ENCODE data around the gene C2CD4C.

DNA sequence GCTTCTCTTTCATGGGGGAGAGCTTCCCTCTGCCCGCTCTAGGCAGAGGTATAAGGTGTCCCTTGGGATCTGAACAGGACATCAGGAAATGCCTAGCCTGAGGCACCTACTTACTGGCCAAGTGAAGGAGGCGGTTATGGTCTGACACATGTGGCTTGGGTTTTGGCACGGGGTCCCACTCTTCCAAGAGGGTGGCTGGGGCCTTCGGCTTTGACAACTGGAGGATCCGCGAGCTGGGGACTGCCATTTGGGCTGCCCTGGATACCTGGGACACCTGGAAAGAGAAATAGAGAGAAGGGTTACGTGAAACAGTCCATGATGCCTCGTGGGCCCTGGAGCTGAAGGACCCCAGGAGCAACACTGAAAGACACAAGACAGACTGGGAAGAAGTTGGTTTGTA, 42.0 kb downstream of the C2CD4C start:
- TF ChIP-seq SMC3 (IDR thresholded peaks at IDR 0.05; ENCODE audit: borderline replicate concordance, low read length): no peak
- TF ChIP-seq CHD4 (IDR thresholded peaks at IDR 0.05): no peak
- TF ChIP-seq CREB1 (IDR thresholded peaks at IDR 0.05; ENCODE audit: low read depth): no peak
- TF ChIP-seq, protein P1, sequence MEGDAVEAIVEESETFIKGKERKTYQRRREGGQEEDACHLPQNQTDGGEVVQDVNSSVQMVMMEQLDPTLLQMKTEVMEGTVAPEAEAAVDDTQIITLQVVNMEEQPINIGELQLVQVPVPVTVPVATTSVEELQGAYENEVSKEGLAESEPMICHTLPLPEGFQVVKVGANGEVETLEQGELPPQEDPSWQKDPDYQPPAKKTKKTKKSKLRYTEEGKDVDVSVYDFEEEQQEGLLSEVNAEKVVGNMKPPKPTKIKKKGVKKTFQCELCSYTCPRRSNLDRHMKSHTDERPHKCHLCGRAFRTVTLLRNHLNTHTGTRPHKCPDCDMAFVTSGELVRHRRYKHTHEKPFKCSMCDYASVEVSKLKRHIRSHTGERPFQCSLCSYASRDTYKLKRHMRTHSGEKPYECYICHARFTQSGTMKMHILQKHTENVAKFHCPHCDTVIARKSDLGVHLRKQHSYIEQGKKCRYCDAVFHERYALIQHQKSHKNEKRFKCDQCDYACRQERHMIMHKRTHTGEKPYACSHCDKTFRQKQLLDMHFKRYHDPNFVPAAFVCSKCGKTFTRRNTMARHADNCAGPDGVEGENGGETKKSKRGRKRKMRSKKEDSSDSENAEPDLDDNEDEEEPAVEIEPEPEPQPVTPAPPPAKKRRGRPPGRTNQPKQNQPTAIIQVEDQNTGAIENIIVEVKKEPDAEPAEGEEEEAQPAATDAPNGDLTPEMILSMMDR (IDR thresholded peaks at IDR 0.05 in 2 of 3, conservative IDR thresholded peaks at IDR 0.05 in 1 of 3; ENCODE audit: control insufficient read depth in 2 of 3, extremely low read depth in 1 of 3, insufficient read depth in 1 of 3, low read depth in 3 of 3, low read length in 3 of 3): no peak
- TF ChIP-seq, protein P2, sequence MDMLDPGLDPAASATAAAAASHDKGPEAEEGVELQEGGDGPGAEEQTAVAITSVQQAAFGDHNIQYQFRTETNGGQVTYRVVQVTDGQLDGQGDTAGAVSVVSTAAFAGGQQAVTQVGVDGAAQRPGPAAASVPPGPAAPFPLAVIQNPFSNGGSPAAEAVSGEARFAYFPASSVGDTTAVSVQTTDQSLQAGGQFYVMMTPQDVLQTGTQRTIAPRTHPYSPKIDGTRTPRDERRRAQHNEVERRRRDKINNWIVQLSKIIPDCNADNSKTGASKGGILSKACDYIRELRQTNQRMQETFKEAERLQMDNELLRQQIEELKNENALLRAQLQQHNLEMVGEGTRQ (IDR thresholded peaks at IDR 0.05; ENCODE audit: borderline replicate concordance, low read depth, low read length): no peak
- TF ChIP-seq NR2C2 (IDR thresholded peaks at IDR 0.05; ENCODE audit: borderline replicate concordance, control insufficient read depth, insufficient read length, low read depth): no peak
- no peak for TF ChIP-seq ZNF274 (IDR thresholded peaks at IDR 0.05; ENCODE audit: insufficient read depth, insufficient read length)
- no peak for TF ChIP-seq POLR2A (IDR thresholded peaks at IDR 0.05; ENCODE audit: low read depth, low read length)
- no peak for TF ChIP-seq SUPT20H (IDR thresholded peaks at IDR 0.05; ENCODE audit: borderline replicate concordance, control insufficient read depth, low read depth, low read length)
- TF ChIP-seq FOXK2 (IDR thresholded peaks at IDR 0.05): no peak
